H1 (cell line): ENCODE data around the gene PPFIBP2. TPM values are rescaled to one million over a fixed set of nuclear protein-coding genes. Genes with fewer than 3 reads are reported as not detected.

ENCODE experiments used
- CTCF ChIA-PET: fragments of 300-600 bp; sonication (Branson Sonifier 250); formaldehyde crosslinking; loops from one replicate; lab custom pipeline; 2021; ENCODE audit not compliant: partially characterized antibody; lab: Charles Lee
- POLR2A ChIA-PET: fragments of 300-600 bp; sonication (Branson Sonifier 250); formaldehyde crosslinking; loops from one replicate; lab custom pipeline; 2021; ENCODE audit warnings: inconsistent platforms; ENCODE audit not compliant: partially characterized antibody; lab: Charles Lee
- DNase-seq, 2 experiments: peaks; one replicate each; pipeline versions ENCODE4 v3.0.0 to v3.0.0-alpha.2; 2010 to 2022; ENCODE audit warnings: low spot score in 2 of 2, low read depth in 1 of 2, mixed read lengths in 1 of 2
- FAIRE-seq: peaks from 2 replicates; lab custom pipeline; 2011; peaks lifted over from hg19 to GRCh38; lab: Jason Lieb, UNC
- H2AFZ ChIP-seq: 2 replicates; pipeline ENCODE4 v1.8.1; 2012; ENCODE audit warnings: low read length, inconsistent platforms
- H2AK5ac ChIP-seq: 2 replicates; pipeline ENCODE4 v1.6.1; 2013; ENCODE audit warnings: low read depth, low read length
- H2BK120ac ChIP-seq: replicated peaks from 2 replicates; pipeline ENCODE3; 2013; ENCODE audit warnings: low read depth, low read length, inconsistent platforms
- H2BK12ac ChIP-seq: 2 replicates; pipeline ENCODE4 v1.6.1; 2013; ENCODE audit warnings: low read depth, low read length
- H2BK15ac ChIP-seq: 2 replicates; pipeline ENCODE4 v1.6.1; 2013; ENCODE audit warnings: low read length
- H2BK20ac ChIP-seq: 2 replicates; pipeline ENCODE4 v1.6.1; 2013; ENCODE audit warnings: low read length
- H2BK5ac ChIP-seq: 2 replicates; pipeline ENCODE4 v1.6.1; 2013; ENCODE audit warnings: low read depth, low read length
- H3K14ac ChIP-seq: 2 replicates; pipeline ENCODE4 v1.6.1; 2013; ENCODE audit warnings: inconsistent platforms; ENCODE audit not compliant: insufficient read length
- H3K18ac ChIP-seq: 2 replicates; pipeline ENCODE4 v1.6.1; 2013; ENCODE audit warnings: low read length; ENCODE audit errors: extremely low read depth
- H3K23ac ChIP-seq: 2 replicates; pipeline ENCODE4 v1.6.1; 2013; ENCODE audit warnings: inconsistent platforms; ENCODE audit not compliant: insufficient read length
- H3K23me2 ChIP-seq: 2 replicates; pipeline ENCODE4 v1.6.1; 2013; ENCODE audit warnings: low read depth, low read length
- H3K27ac ChIP-seq: 2 replicates; pipeline ENCODE4 v1.6.1; 2011; ENCODE audit warnings: low read depth, low read length, inconsistent platforms
- H3K27me3 ChIP-seq, 4 experiments: replicated peaks in 1 of 4; 1 replicate in 1 of 4; 2 replicates in 3 of 4; pipeline versions ENCODE4 v1.6.1 to v1.8.1; 2011 to 2013; ENCODE audit warnings: low read length in 3 of 4, mild to moderate bottlenecking in 3 of 4, inconsistent platforms in 2 of 4, mixed read lengths in 2 of 4, moderate library complexity in 1 of 4; ENCODE audit not compliant: control insufficient read depth in 3 of 4, insufficient read depth in 3 of 4; ENCODE audit errors: extremely low read depth in 1 of 4
- H3K36me3 ChIP-seq, 4 experiments: 2 replicates each; pipeline versions ENCODE4 v1.6.1 to v1.8.1; 2011 to 2013; ENCODE audit warnings: mild to moderate bottlenecking in 4 of 4, low read length in 3 of 4, moderate library complexity in 2 of 4, control low read depth in 1 of 4, inconsistent platforms in 1 of 4; ENCODE audit not compliant: insufficient read depth in 4 of 4, control insufficient read depth in 2 of 4
- H3K4ac ChIP-seq: replicated peaks from 2 replicates; pipeline ENCODE3; 2013; ENCODE audit warnings: low read length, low read depth, mixed read lengths, inconsistent platforms; ENCODE audit not compliant: insufficient read length
- H3K4me1 ChIP-seq, 4 experiments: replicated peaks in 1 of 4; 1 replicate in 1 of 4; 2 replicates in 3 of 4; pipeline versions ENCODE4 v1.6.1 to v1.8.1; 2011 to 2013; ENCODE audit warnings: low read length in 3 of 4, inconsistent platforms in 2 of 4, mixed read lengths in 1 of 4; ENCODE audit not compliant: insufficient read depth in 4 of 4, control insufficient read depth in 3 of 4
- H3K4me2 ChIP-seq, 2 experiments: 2 replicates each; pipeline versions ENCODE4 v1.6.1 to v1.8.1; 2011 to 2013; ENCODE audit warnings: low read depth in 2 of 2, low read length in 2 of 2, control low read depth in 1 of 2, inconsistent platforms in 1 of 2, mild to moderate bottlenecking in 1 of 2; ENCODE audit not compliant: insufficient read depth in 1 of 2
- H3K4me3 ChIP-seq, 4 experiments: fragments of 200-600, 300-600 bp in 1 of 4; sonication (generic), shearing (Covaris generic), sonication (Bioruptor Twin) in 1 of 4; 2 replicates each; pipeline versions ENCODE4 v1.5.1 to v1.8.1; 2011 to 2016; ENCODE audit warnings: low read length in 4 of 4, low read depth in 3 of 4, control low read depth in 2 of 4, inconsistent platforms in 2 of 4, mild to moderate bottlenecking in 2 of 4, mixed read lengths in 1 of 4, moderate library complexity in 1 of 4; ENCODE audit not compliant: insufficient read depth in 2 of 4; ENCODE audit errors: extremely low read depth in 1 of 4
- H3K56ac ChIP-seq: replicated peaks from 2 replicates; pipeline ENCODE3; 2013; ENCODE audit warnings: low read depth, mild to moderate bottlenecking, mixed read lengths, low read length, inconsistent platforms; ENCODE audit not compliant: insufficient read length
- H3K79me1 ChIP-seq: 2 replicates; pipeline ENCODE4 v1.6.1; 2013; ENCODE audit warnings: low read depth, low read length, control low read depth
- H3K79me2 ChIP-seq, 2 experiments: 2 replicates each; pipeline versions ENCODE4 v1.6.1 to v1.8.1; 2012 to 2013; ENCODE audit warnings: low read length in 2 of 2, mild to moderate bottlenecking in 2 of 2, inconsistent platforms in 1 of 2; ENCODE audit not compliant: insufficient read depth in 2 of 2, control insufficient read depth in 1 of 2
- H3K9ac ChIP-seq, 4 experiments: replicated peaks in 1 of 4; 1 replicate in 1 of 4; 2 replicates in 3 of 4; pipeline versions ENCODE4 v1.6.1 to v1.8.1; 2011 to 2013; ENCODE audit warnings: low read depth in 3 of 4, low read length in 3 of 4, control low read depth in 2 of 4, mild to moderate bottlenecking in 2 of 4, moderate library complexity in 2 of 4, inconsistent platforms in 1 of 4; ENCODE audit errors: extremely low read depth in 1 of 4
- H3K9me3 ChIP-seq, 2 experiments: 2 replicates each; pipeline versions ENCODE4 v1.6.1 to v1.8.1; 2012 to 2013; ENCODE audit warnings: mild to moderate bottlenecking in 2 of 2, moderate library complexity in 2 of 2, control low read depth in 1 of 2, inconsistent platforms in 1 of 2, low read depth in 1 of 2, low read length in 1 of 2, mixed read lengths in 1 of 2; ENCODE audit not compliant: insufficient read depth in 2 of 2
- H4K20me1 ChIP-seq, 2 experiments: replicated peaks in 1 of 2; 2 replicates each; pipeline versions ENCODE3 to v1.8.1; 2011 to 2013; ENCODE audit warnings: inconsistent platforms in 2 of 2, low read length in 2 of 2, mild to moderate bottlenecking in 1 of 2; ENCODE audit not compliant: insufficient read depth in 2 of 2, control insufficient read depth in 1 of 2
- H4K5ac ChIP-seq: 2 replicates; pipeline ENCODE4 v1.6.1; 2013; ENCODE audit warnings: low read length, low read depth, mixed read lengths, inconsistent platforms; ENCODE audit not compliant: insufficient read length
- H4K8ac ChIP-seq: 2 replicates; pipeline ENCODE4 v1.8.0; 2013; ENCODE audit warnings: mild to moderate bottlenecking, moderate library complexity, low read length, inconsistent platforms; ENCODE audit not compliant: insufficient read depth; ENCODE audit errors: extremely low read depth
- H4K91ac ChIP-seq: replicated peaks from 2 replicates; pipeline ENCODE3; 2013; ENCODE audit warnings: low read length, mixed read lengths, inconsistent platforms; ENCODE audit not compliant: insufficient read length
- BACH1 ChIP-seq: IDR thresholded peaks from 2 replicates; pipeline ENCODE4 v1.6.1; 2012; ENCODE audit warnings: low read length, improper control_type of control experiment
- POLR2A ChIP-seq, 2 experiments: IDR thresholded peaks; 1 replicate in 1 of 2; 2 replicates in 1 of 2; pipeline ENCODE4 v1.6.1; 2011; ENCODE audit warnings: low read depth in 2 of 2, low read length in 2 of 2, mild to moderate bottlenecking in 2 of 2; ENCODE audit errors: control extremely low read depth in 1 of 2
- SRF ChIP-seq: IDR thresholded peaks from 2 replicates; pipeline ENCODE4 v1.6.1; 2011; ENCODE audit warnings: mild to moderate bottlenecking, low read depth, low read length, moderate library complexity
- WGBS, 2 experiments: shearing (Covaris generic) in 1 of 2; methylation state at CpG; one replicate each; pipeline versions ENCODE4 v1.1.6 to v1.1.7; 2013 to 2015; ENCODE audit warnings: low lambda C conversion rate in 2 of 2, mixed read lengths in 2 of 2, inconsistent platforms in 1 of 2, low coverage in 1 of 2, missing lambda C conversion rate in 1 of 2; ENCODE audit not compliant: insufficient replicate concordance in 2 of 2, insufficient coverage in 1 of 2, insufficient read length in 1 of 2; ENCODE audit errors: extremely low coverage in 1 of 2, missing lambda C conversion rate in 1 of 2; 5-methylcytosine and 5-hydroxymethylcytosine counted together
- polyA plus RNA-seq, 7 experiments: library from polyadenylated mRNA; depleted of rRNA in 3 of 7; stranded (reverse) in 5 of 7; unstranded in 2 of 7; fragments of >200 nt in 5 of 7; fragments of 200-250 nt in 2 of 7; gene quantifications; 1 replicate in 5 of 7; 2 replicates in 1 of 7; 4 replicates in 1 of 7; pipeline versions ENCODE4 v1.2.1 to v1.2.3, GENCODE V29; 2011 to 2013; ENCODE audit warnings: missing spikeins in 2 of 7, mixed read lengths in 2 of 7
- total RNA-seq: library from RNA; stranded (reverse); fragmentation: NEBNext Ultra II Directional; extraction: Animal tissue kit (Norgen Biotek cat#: 25700); gene quantifications from 2 replicates; pipeline ENCODE4 v1.2.1, GENCODE V29; 2021
- TF ChIP-seq, protein P1 (sequence below), 3 experiments: IDR thresholded peaks; 1 replicate in 2 of 3; 2 replicates in 1 of 3; pipeline versions ENCODE4 v1.5.1 to v1.6.1; 2011; ENCODE audit warnings: low read length in 3 of 3, mild to moderate bottlenecking in 3 of 3, inconsistent platforms in 2 of 3, low read depth in 1 of 3, moderate library complexity in 1 of 3; ENCODE audit not compliant: insufficient read depth in 1 of 3; ENCODE audit errors: control extremely low read depth in 1 of 3

The PPFIBP2 gene
- total and polyA plus RNA-seq, 2 of the 8 experiments (the other 6 are each of a cell fraction or from before 2014, with no cell fraction given), result 5.5 to 9.8 TPM

DNA sequence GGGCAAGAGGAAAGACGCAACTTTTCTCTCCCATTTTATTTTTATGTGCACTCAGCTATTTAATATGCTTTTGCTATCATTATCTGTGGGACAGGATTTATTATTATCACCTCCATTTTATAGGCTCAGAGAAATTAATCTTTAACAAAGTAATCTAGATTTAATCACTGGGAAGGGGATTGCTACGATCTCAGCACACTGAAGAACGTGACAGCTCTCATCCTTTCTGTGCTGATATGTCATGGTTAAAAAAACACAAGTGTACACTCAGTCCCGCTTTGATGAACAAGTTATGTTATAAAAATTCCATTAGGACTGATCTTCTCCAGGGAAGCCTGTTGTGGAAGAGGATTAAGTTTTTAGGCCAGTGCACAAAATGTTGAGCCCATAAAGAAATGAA is 121.9 kb downstream of the PPFIBP2 start:
- no peaks in the 10 kb centered on the region; a peak in 1 of 8 replicates for H3K36me3 ChIP-seq
- no peak overlapping the region for H2AFZ ChIP-seq
- H4K8ac ChIP-seq, result no peak overlapping the region
- no peaks in the 10 kb centered on the region for H3K23me2 ChIP-seq
- no peak overlapping the region for H3K23ac ChIP-seq
- ChIA-PET POLR2A (interaction anchor here (0.6 kb wide), 1 partner anchor 422 kb away, joined by 3 read pairs; no protein-coding TSS in a partner anchor), CTCF (interaction anchor here (1.5 to 6.0 kb wide), 2 partner anchors 10 to 63 kb away, joined by 4 to 40 read pairs; no protein-coding TSS in a partner anchor)
- H3K4me1 ChIP-seq, result no peaks in the 10 kb centered on the region
- no peaks in the 10 kb centered on the region for H3K79me1 ChIP-seq
- H2BK5ac ChIP-seq, result no peak overlapping the region
- DNase-seq (no peak), FAIRE-seq (no peak)
- H2BK15ac ChIP-seq, result no peak overlapping the region
- H3K56ac ChIP-seq, result no peak overlapping the region
- no peak overlapping the region for H4K5ac ChIP-seq
- H3K4me3 ChIP-seq, result no peak overlapping the region
- no peak overlapping the region for H2BK20ac ChIP-seq
- H4K20me1 ChIP-seq, result no peaks in the 10 kb centered on the region
- H2BK12ac ChIP-seq, result no peak overlapping the region
- no peak overlapping the region for H3K9ac ChIP-seq
- no peak overlapping the region for H3K27ac ChIP-seq
- H3K14ac ChIP-seq, result no peak overlapping the region
- no peak overlapping the region for H3K4ac ChIP-seq
- 93% methylated on average over 4 of the region's 4 CpGs; no CpG with 5 or more reads in 1 of the 2 experiments for WGBS, 2 experiments
- H2AK5ac ChIP-seq, result no peak overlapping the region
- no peak overlapping the region for H3K4me2 ChIP-seq
- H3K79me2 ChIP-seq, result no peaks in the 10 kb centered on the region
- H4K91ac ChIP-seq, result no peak overlapping the region
- H3K9me3 ChIP-seq, result no peaks in the 10 kb centered on the region
- H2BK120ac ChIP-seq, result no peak overlapping the region
- no peak overlapping the region for H3K18ac ChIP-seq
- no peaks in the 10 kb centered on the region for H3K27me3 ChIP-seq
- TF ChIP-seq SRF (no peak), BACH1 (no peak), POLR2A (IDR thresholded peaks at IDR 0.05; ENCODE audit: control extremely low read depth in 1 of 2, low read depth in 2 of 2, low read length in 2 of 2) (no peak)
- TF ChIP-seq, protein P1, sequence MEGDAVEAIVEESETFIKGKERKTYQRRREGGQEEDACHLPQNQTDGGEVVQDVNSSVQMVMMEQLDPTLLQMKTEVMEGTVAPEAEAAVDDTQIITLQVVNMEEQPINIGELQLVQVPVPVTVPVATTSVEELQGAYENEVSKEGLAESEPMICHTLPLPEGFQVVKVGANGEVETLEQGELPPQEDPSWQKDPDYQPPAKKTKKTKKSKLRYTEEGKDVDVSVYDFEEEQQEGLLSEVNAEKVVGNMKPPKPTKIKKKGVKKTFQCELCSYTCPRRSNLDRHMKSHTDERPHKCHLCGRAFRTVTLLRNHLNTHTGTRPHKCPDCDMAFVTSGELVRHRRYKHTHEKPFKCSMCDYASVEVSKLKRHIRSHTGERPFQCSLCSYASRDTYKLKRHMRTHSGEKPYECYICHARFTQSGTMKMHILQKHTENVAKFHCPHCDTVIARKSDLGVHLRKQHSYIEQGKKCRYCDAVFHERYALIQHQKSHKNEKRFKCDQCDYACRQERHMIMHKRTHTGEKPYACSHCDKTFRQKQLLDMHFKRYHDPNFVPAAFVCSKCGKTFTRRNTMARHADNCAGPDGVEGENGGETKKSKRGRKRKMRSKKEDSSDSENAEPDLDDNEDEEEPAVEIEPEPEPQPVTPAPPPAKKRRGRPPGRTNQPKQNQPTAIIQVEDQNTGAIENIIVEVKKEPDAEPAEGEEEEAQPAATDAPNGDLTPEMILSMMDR (IDR thresholded peaks at IDR 0.05; ENCODE audit: control extremely low read depth in 1 of 3, insufficient read depth in 1 of 3, low read depth in 1 of 3, low read length in 3 of 3), result no peak
